ENCODE results near the gene HRH2. TPM values are rescaled to one million over a fixed set of nuclear protein-coding genes. Genes with fewer than 3 reads are reported as not detected.

Gene HRH2
- total and polyA plus RNA-seq, 2 donors (not counting 1 experiment from before 2014, with no cell fraction given): 0.46 TPM; not detected in 1

DNA sequence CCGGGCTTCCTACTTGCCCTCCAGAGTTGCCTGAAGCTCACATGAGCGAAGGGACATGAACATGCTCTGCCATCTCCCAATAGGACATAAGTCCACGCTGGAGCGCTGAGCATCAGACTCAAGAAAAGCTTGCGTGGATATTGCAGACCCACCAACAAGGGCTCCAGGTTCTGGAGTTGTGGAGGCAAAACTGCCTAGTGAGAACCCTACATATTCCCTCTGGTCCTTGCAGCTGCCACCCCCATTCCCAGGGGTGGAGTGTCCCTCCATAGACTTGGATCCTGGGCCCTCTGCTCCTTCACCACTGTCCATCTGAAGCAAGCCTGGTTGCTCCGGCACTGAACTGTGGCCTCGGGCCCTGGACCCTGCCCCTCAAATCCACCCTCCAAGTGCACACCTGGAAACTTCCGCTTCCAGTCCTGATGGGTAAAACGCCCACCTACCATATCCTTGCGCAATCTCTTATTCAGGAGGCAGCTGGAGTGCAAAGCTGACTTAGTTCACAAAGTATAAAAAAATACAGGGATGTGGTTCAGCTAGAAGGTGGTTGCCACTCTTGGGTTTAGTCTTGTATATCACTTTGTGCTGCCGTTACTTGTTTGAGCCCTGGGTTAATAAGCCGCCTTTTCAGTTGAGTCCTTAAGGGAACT, 28.0 kb downstream of the HRH2 start:
- no peak for DNase-seq
- H3K9me3 ChIP-seq (ENCODE audit: control extremely low read depth in 1 of 3, control insufficient read depth in 2 of 3, insufficient read depth in 1 of 3, low read length in 2 of 3): no peaks in the 10 kb centered on the region
- no peak overlapping the region for H3K4me3 ChIP-seq (ENCODE audit: control extremely low read depth in 1 of 5, extremely low read depth in 1 of 5, insufficient read depth in 1 of 5, low read depth in 2 of 5, low read length in 4 of 5)
- no peak for ATAC-seq (ENCODE audit: low read depth)
- H3K27me3 Mint-ChIP-seq: peaks cover 18% of the 10 kb centered on the region
- H3K4me1 ChIP-seq (ENCODE audit: control insufficient read depth in 2 of 2, insufficient read depth in 2 of 2, low read length in 2 of 2): no peaks in the 10 kb centered on the region
- ChIA-PET CTCF (no interaction called here), POLR2A (no interaction called here)
- H4K20me1 ChIP-seq (ENCODE audit: control insufficient read depth, insufficient read depth, low read length, poor library complexity, severe bottlenecking): no peaks in the 10 kb centered on the region
- no peak overlapping the region for H3K27ac Mint-ChIP-seq
- no peak for TF ChIP-seq EZH2 (IDR thresholded peaks at IDR 0.05; ENCODE audit: borderline replicate concordance, insufficient read depth, low read depth, low read length, poor library complexity, severe bottlenecking)
- TF ChIP-seq, protein P1, sequence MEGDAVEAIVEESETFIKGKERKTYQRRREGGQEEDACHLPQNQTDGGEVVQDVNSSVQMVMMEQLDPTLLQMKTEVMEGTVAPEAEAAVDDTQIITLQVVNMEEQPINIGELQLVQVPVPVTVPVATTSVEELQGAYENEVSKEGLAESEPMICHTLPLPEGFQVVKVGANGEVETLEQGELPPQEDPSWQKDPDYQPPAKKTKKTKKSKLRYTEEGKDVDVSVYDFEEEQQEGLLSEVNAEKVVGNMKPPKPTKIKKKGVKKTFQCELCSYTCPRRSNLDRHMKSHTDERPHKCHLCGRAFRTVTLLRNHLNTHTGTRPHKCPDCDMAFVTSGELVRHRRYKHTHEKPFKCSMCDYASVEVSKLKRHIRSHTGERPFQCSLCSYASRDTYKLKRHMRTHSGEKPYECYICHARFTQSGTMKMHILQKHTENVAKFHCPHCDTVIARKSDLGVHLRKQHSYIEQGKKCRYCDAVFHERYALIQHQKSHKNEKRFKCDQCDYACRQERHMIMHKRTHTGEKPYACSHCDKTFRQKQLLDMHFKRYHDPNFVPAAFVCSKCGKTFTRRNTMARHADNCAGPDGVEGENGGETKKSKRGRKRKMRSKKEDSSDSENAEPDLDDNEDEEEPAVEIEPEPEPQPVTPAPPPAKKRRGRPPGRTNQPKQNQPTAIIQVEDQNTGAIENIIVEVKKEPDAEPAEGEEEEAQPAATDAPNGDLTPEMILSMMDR (IDR thresholded peaks at IDR 0.05): no peak
- no peaks in the 10 kb centered on the region for H3K36me3 ChIP-seq (replicated peaks in 1 of 2; ENCODE audit: control extremely low read depth in 1 of 2, control insufficient read depth in 1 of 2, extremely low read depth in 1 of 2, insufficient read depth in 2 of 2, low read length in 1 of 2)
- peaks cover 0 to 4% (median 0%) of the 10 kb centered on the region in 4 experiments for H3K27me3 ChIP-seq (replicated peaks in 1 of 4; ENCODE audit: control extremely low read depth in 1 of 4, control insufficient read depth in 3 of 4, insufficient read depth in 4 of 4, low read length in 3 of 4)
- H3K4me1 Mint-ChIP-seq: no peaks in the 10 kb centered on the region
- no peaks in the 10 kb centered on the region for H3K9me3 Mint-ChIP-seq (ENCODE audit: insufficient read depth)
- no peak overlapping the region for H3K9ac ChIP-seq (ENCODE audit: low read length)
- no peak overlapping the region for H3K4me2 ChIP-seq (replicated peaks; ENCODE audit: low read depth, low read length, poor library complexity, severe bottlenecking)
- 96% methylated on average over 7 of the region's 12 CpGs for WGBS (ENCODE audit: insufficient coverage)
- no peak overlapping the region for H3K4me3 Mint-ChIP-seq
- no peaks in the 10 kb centered on the region for H3K79me2 ChIP-seq (ENCODE audit: control insufficient read depth, insufficient read depth, low read length)
- no peak overlapping the region for H3K27ac ChIP-seq (ENCODE audit: low read length in 2 of 2)
- H2AFZ ChIP-seq (ENCODE audit: insufficient read depth, low read depth, low read length, poor library complexity, severe bottlenecking): no peak overlapping the region
- intact Hi-C loops (cut with micrococcal nuclease): no loop called here

DNA sequence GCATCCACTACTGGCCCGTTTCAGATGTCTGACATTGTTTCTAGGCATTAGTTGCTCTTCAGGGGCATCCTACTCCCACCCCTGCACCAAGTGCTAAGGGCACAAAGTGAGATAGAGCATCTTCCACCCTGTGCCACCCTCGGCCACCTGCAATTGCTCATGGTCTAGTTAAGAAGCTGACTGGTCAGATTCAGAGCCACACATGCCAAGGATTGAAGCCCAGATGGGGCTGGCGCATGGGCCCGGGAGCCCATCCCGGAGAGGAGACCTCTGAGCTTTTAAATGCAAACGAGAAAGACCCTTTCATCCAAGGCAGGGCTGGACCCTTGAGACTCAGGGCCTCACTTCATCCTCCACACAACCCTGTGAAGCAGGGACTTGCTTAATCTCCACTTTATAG, 28.5 kb downstream of the HRH2 start:
- no peak overlapping the region for H2AFZ ChIP-seq (ENCODE audit: insufficient read depth, low read depth, low read length, poor library complexity, severe bottlenecking)
- ATAC-seq (ENCODE audit: low read depth) (no peak), DNase-seq (no peak)
- H3K27me3 ChIP-seq (replicated peaks in 1 of 4; ENCODE audit: control extremely low read depth in 1 of 4, control insufficient read depth in 3 of 4, insufficient read depth in 4 of 4, low read length in 3 of 4): peaks cover 0 to 7% (median 0%) of the 10 kb centered on the region in 4 experiments
- H3K4me1 ChIP-seq (ENCODE audit: control insufficient read depth in 2 of 2, insufficient read depth in 2 of 2, low read length in 2 of 2): no peaks in the 10 kb centered on the region
- H3K27ac ChIP-seq (ENCODE audit: low read length in 2 of 2): no peak overlapping the region
- H3K4me3 ChIP-seq (ENCODE audit: control extremely low read depth in 1 of 5, extremely low read depth in 1 of 5, insufficient read depth in 1 of 5, low read depth in 2 of 5, low read length in 4 of 5): no peak overlapping the region
- H3K4me2 ChIP-seq (replicated peaks; ENCODE audit: low read depth, low read length, poor library complexity, severe bottlenecking): no peak overlapping the region
- POLR2A ChIA-PET: no interaction called here
- no peaks in the 10 kb centered on the region for H4K20me1 ChIP-seq (ENCODE audit: control insufficient read depth, insufficient read depth, low read length, poor library complexity, severe bottlenecking)
- intact Hi-C loops (cut with micrococcal nuclease): no loop called here
- CTCF ChIA-PET: no interaction called here
- no peaks in the 10 kb centered on the region for H3K36me3 ChIP-seq (replicated peaks in 1 of 2; ENCODE audit: control extremely low read depth in 1 of 2, control insufficient read depth in 1 of 2, extremely low read depth in 1 of 2, insufficient read depth in 2 of 2, low read length in 1 of 2)
- H3K9ac ChIP-seq (ENCODE audit: low read length): no peak overlapping the region
- Mint-ChIP-seq H3K4me3 (no peak overlapping the region), H3K27me3 (peaks cover 20% of the 10 kb centered on the region), H3K27ac (no peak overlapping the region), H3K9me3 (ENCODE audit: insufficient read depth) (no peaks in the 10 kb centered on the region), H3K4me1 (no peaks in the 10 kb centered on the region)
- H3K79me2 ChIP-seq (ENCODE audit: control insufficient read depth, insufficient read depth, low read length): no peaks in the 10 kb centered on the region
- H3K9me3 ChIP-seq (ENCODE audit: control extremely low read depth in 1 of 3, control insufficient read depth in 2 of 3, insufficient read depth in 1 of 3, low read length in 2 of 3): no peaks in the 10 kb centered on the region
- TF ChIP-seq, protein P1 (IDR thresholded peaks at IDR 0.05): no peak
- TF ChIP-seq EZH2 (IDR thresholded peaks at IDR 0.05; ENCODE audit: borderline replicate concordance, insufficient read depth, low read depth, low read length, poor library complexity, severe bottlenecking): no peak
- 80% methylated on average over 3 of the region's 6 CpGs for WGBS (ENCODE audit: insufficient coverage)
